Posterior cingulate gyrus (tissue), 11 donors: ENCODE measurements around the gene XKR7.

Experiments used
- DNase-seq, 10 donors: peaks; one replicate each; pipeline versions ENCODE4 v3.0.0 to v3.0.0-alpha.2; 2020 to 2021; ENCODE audit warnings: mixed read lengths in 3 of 10
- intact Hi-C: fragments of 100-400 bp; cut with DNase I; formaldehyde crosslinking; loops from one replicate; pipeline ENCODE4 v1.15.1; 2023

Gene XKR7

GRCh38 chr20:31974951-31975487 is 7.1 kb downstream of the XKR7 start:
- DNase-seq = no peak

GRCh38 chr20:31975874-31976273 is 7.9 kb downstream of the XKR7 start:
- intact Hi-C loops = no loop called here

More at GRCh38 chr20:31974951-31975487, 7.1 kb downstream of the XKR7 start:
- intact Hi-C loops = no loop called here

GRCh38 chr20:31977080-31977479 is 9.1 kb downstream of the XKR7 start:
- DNase-seq = no peak
- intact Hi-C loops = no loop called here

More at GRCh38 chr20:31975874-31976273, 7.9 kb downstream of the XKR7 start:
- no peak for DNase-seq

- DNase-seq = no peak
- intact Hi-C loops = no loop called here
These were observed 11.9 kb downstream of the XKR7 start for GRCh38 chr20:31979713-31980426.

GRCh38 chr20:31981784-31982183 is 13.8 kb downstream of the XKR7 start:
- DNase-seq = no peak
- intact Hi-C loops = no loop called here

- peak in 6 of 10 donors; percentile 40 to 90 (median 53) for DNase-seq
- intact Hi-C loops = no loop called here
These were observed 17.1 kb downstream of the XKR7 start for GRCh38 chr20:31984981-31985471.

GRCh38 chr20:31987744-31988143 is 19.8 kb downstream of the XKR7 start:
- intact Hi-C loops = no loop called here
- DNase-seq = no peak

GRCh38 chr20:31988430-31989015 is 20.6 kb downstream of the XKR7 start:
- intact Hi-C loops = no loop called here
- DNase-seq = no peak

- intact Hi-C loops = no loop called here
- DNase-seq = peak in 6 of 10 donors; percentile 19 to 93 (median 35)
These were observed 21.2 kb downstream of the XKR7 start for GRCh38 chr20:31989030-31989645.

GRCh38 chr20:31990641-31991338 is 22.8 kb downstream of the XKR7 start:
- DNase-seq = no peak
- intact Hi-C loops = no loop called here

- DNase-seq = no peak
- intact Hi-C loops = no loop called here
These were observed 23.4 kb downstream of the XKR7 start for GRCh38 chr20:31991339-31991705.

GRCh38 chr20:31992086-31992485 is 24.1 kb downstream of the XKR7 start:
- no peak for DNase-seq
- intact Hi-C loops = no loop called here

GRCh38 chr20:31996996-31997395 is 29.0 kb downstream of the XKR7 start:
- intact Hi-C loops = no loop called here
- DNase-seq = no peak

- intact Hi-C loops = no loop called here
These were observed 30.3 kb downstream of the XKR7 start for GRCh38 chr20:31998246-31998645.

GRCh38 chr20:32003325-32003724 is 35.4 kb downstream of the XKR7 start:
- intact Hi-C loops = no loop called here
- DNase-seq = no peak

More at GRCh38 chr20:31998246-31998645, 30.3 kb downstream of the XKR7 start:
- DNase-seq = peak in 1 of 10 donors; percentile 26

- DNase-seq = peak in 3 of 10 donors; percentile 4 to 57 (median 14)
- intact Hi-C loops = no loop called here
These were observed 37.0 kb downstream of the XKR7 start for GRCh38 chr20:32004963-32005362.

- intact Hi-C loops = no loop called here
These were observed 38.1 kb downstream of the XKR7 start for GRCh38 chr20:32006053-32006452.

GRCh38 chr20:32006841-32007786 is 39.2 kb downstream of the XKR7 start:
- intact Hi-C loops = no loop called here
- peak in 2 of 10 donors; percentile 3 to 17 for DNase-seq

More at GRCh38 chr20:32006053-32006452, 38.1 kb downstream of the XKR7 start:
- DNase-seq = peak in 1 of 10 donors; percentile 27
